ENCODE data around the gene ORC4.

The ORC4 gene

DNA sequence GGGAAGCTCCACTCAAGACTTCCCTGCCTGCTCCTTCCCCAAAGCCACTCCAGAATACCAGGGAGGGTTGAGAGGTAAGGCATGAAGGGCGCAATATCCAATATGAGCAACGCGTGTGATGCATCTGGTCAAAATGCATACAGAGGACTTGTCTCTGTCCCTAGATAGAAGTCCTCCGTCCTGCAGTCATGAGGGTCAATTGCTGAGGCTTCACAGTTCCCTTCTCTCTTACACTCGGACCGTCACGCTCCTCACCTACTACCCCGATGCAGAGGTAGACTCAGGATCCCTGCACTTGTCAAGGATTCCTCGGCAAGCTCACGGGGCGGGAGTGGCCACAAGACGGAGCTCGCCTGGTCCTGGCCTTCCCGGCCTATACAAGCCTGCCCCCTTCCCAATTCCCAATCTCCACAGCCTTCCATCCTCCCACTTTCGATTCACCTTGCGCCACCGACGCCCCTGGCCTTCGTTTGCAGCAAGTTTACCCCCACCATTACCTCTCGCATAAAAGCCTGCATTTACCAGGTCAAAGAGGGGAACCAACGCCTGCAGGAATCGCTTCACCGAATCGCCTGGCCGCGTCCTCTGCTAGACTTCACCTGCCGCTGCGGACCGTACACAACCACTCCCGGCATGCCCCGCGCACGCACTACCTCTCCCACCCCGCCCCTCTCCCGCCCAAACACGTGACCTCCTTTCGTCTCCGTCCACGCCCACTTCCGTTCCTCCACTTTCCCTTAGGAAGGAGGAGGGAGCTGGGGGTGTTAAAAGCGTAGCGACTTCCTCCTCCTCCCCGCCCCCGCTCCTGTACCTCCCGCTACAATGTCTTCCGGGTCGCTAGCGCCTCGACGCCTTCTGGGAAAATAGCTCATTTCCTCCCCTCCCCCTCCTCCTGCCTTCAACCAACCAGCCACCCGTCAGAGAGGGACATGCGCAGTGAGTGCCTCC is at the start of gene ORC4:
Gene ORC4 (minus strand): TSS at position 627 of the 948 bp plus-strand sequence. CDS start 44,779 bp downstream, outside the sequence.
- Histone ChIP-seq H3K27me3 (ENCODE audit: insufficient read depth, low read length) (no peaks in the 10 kb centered on the region), H3K9me2 (ENCODE audit: low read depth, low read length) (no peaks in the 10 kb centered on the region), H3K9me3 (ENCODE audit: low read length) (no peaks in the 10 kb centered on the region), H3K27ac (ENCODE audit: low read depth, low read length, poor library complexity, severe bottlenecking) (peak within 1 kb of the TSS; percentile 86), H2AFZ (ENCODE audit: low read length) (no peak within 1 kb of the TSS), H3K4me3 (ENCODE audit: low read depth, low read length, poor library complexity, severe bottlenecking) (peak within 1 kb of the TSS; percentile 78), H4K20me1 (ENCODE audit: insufficient read depth, low read length) (no peaks in the 10 kb centered on the region), H3K36me3 (ENCODE audit: insufficient read depth, low read length) (0 out of 2 replicates have a peak, but pooled peaks cover 7% of the 10 kb centered on the region), H3F3A (ENCODE audit: insufficient read depth, low read length) (no peaks in the 10 kb centered on the region), H3K4me1 (ENCODE audit: insufficient read depth, low read length, severe bottlenecking) (peaks cover 49% of the 10 kb centered on the region), H3K9ac (ENCODE audit: low read length) (peak within 1 kb of the TSS; percentile 94), H3K4me2 (ENCODE audit: low read length) (peak within 1 kb of the TSS; percentile 96), H3K79me2 (ENCODE audit: insufficient read depth, low read length) (peaks cover 80% of the 10 kb centered on the region)
- TF ChIP-seq EZH2 (IDR thresholded peaks at IDR 0.05; ENCODE audit: borderline replicate concordance, low read length) = no peak
- TF ChIP-seq, protein P1, sequence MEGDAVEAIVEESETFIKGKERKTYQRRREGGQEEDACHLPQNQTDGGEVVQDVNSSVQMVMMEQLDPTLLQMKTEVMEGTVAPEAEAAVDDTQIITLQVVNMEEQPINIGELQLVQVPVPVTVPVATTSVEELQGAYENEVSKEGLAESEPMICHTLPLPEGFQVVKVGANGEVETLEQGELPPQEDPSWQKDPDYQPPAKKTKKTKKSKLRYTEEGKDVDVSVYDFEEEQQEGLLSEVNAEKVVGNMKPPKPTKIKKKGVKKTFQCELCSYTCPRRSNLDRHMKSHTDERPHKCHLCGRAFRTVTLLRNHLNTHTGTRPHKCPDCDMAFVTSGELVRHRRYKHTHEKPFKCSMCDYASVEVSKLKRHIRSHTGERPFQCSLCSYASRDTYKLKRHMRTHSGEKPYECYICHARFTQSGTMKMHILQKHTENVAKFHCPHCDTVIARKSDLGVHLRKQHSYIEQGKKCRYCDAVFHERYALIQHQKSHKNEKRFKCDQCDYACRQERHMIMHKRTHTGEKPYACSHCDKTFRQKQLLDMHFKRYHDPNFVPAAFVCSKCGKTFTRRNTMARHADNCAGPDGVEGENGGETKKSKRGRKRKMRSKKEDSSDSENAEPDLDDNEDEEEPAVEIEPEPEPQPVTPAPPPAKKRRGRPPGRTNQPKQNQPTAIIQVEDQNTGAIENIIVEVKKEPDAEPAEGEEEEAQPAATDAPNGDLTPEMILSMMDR (IDR thresholded peaks at IDR 0.05; ENCODE audit: low read length) = no peak; the same call in 1 of the 2 replicates

DNA sequence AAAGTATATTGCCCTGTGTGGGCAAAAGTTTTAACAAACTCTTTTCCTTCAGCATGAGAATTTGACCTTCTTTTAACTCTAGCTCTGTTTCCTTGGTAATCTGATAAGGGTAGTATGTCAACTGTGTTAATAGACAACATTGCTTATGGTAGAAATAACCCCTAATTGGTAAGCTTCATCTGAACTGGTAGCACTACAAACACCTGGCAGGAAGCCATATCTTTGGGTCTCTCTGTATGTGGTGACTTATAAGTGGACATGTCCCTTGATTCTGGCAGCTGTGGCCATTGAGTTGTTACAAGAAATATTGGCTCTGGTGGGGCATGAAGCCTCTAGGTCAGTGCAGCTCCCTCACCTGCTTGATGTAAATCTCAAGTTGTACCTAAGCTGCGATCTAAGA is 47.3 kb upstream of the ORC4 start:
- Histone ChIP-seq H3K27ac (ENCODE audit: low read depth, low read length, poor library complexity, severe bottlenecking) (no peak overlapping the region), H3K79me2 (ENCODE audit: insufficient read depth, low read length) (no peaks in the 10 kb centered on the region), H3K9me2 (ENCODE audit: low read depth, low read length) (no peaks in the 10 kb centered on the region), H3K27me3 (ENCODE audit: insufficient read depth, low read length) (no peaks in the 10 kb centered on the region), H3K9ac (ENCODE audit: low read length) (no peak overlapping the region), H3K4me3 (ENCODE audit: low read depth, low read length, poor library complexity, severe bottlenecking) (no peak overlapping the region), H2AFZ (ENCODE audit: low read length) (no peak overlapping the region), H4K20me1 (ENCODE audit: insufficient read depth, low read length) (no peaks in the 10 kb centered on the region), H3K4me1 (ENCODE audit: insufficient read depth, low read length, severe bottlenecking) (no peaks in the 10 kb centered on the region), H3K9me3 (ENCODE audit: low read length) (no peaks in the 10 kb centered on the region), H3K36me3 (ENCODE audit: insufficient read depth, low read length) (no peaks in the 10 kb centered on the region), H3F3A (ENCODE audit: insufficient read depth, low read length) (no peaks in the 10 kb centered on the region), H3K4me2 (ENCODE audit: low read length) (no peak overlapping the region)
- TF ChIP-seq, protein P1 (IDR thresholded peaks at IDR 0.05; ENCODE audit: low read length) = no peak

DNA sequence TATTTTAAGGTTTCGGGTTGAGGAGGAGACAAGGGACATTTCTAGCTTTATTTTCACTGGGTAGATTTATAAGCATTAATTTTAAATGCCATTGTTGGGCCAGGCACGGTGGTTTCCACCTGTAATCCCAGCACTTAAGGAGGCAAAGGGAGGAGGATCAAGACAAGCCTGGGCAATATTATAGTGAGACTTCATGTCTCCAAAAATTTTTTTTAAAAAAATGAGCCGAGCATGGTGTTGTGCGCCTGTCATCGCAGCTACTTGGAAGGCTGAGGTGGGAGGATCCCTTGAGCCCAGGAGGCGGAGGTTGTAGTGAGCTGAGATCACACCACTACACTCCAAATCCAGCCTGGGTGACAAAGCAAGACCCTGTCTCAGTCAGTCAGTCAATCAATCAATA is 45.4 kb upstream of the ORC4 start:
- H3K4me2 ChIP-seq (ENCODE audit: low read length) = no peak overlapping the region
- TF ChIP-seq EZH2 (IDR thresholded peaks at IDR 0.05; ENCODE audit: borderline replicate concordance, low read length) = no peak
- TF ChIP-seq, protein P1 (IDR thresholded peaks at IDR 0.05; ENCODE audit: low read length) = no peak
- H3K4me3 ChIP-seq (ENCODE audit: low read depth, low read length, poor library complexity, severe bottlenecking) = no peak overlapping the region
- no peaks in the 10 kb centered on the region for H3F3A ChIP-seq (ENCODE audit: insufficient read depth, low read length)
- no peaks in the 10 kb centered on the region for H3K36me3 ChIP-seq (ENCODE audit: insufficient read depth, low read length)
- H3K9ac ChIP-seq (ENCODE audit: low read length) = no peak overlapping the region
- no peak overlapping the region for H3K27ac ChIP-seq (ENCODE audit: low read depth, low read length, poor library complexity, severe bottlenecking)
- H4K20me1 ChIP-seq (ENCODE audit: insufficient read depth, low read length) = no peaks in the 10 kb centered on the region
- no peak overlapping the region for H2AFZ ChIP-seq (ENCODE audit: low read length)
- H3K4me1 ChIP-seq (ENCODE audit: insufficient read depth, low read length, severe bottlenecking) = no peaks in the 10 kb centered on the region
- no peaks in the 10 kb centered on the region for H3K27me3 ChIP-seq (ENCODE audit: insufficient read depth, low read length)
- no peaks in the 10 kb centered on the region for H3K9me2 ChIP-seq (ENCODE audit: low read depth, low read length)
- no peaks in the 10 kb centered on the region for H3K9me3 ChIP-seq (ENCODE audit: low read length)
- no peaks in the 10 kb centered on the region for H3K79me2 ChIP-seq (ENCODE audit: insufficient read depth, low read length)

Measured in OCI-LY1 (cell line).